B cell (primary cell): ENCODE results near the gene LRP1. TPM values are rescaled to one million over a fixed set of nuclear protein-coding genes. Genes with fewer than 3 reads are reported as not detected.

ENCODE experiments used
- ATAC-seq: fragments of 200-7000 bp; cut with Tn5 transposase; one replicate; pipeline ENCODE4 v1.10.0; 2021; ENCODE audit warnings: low read depth, mild to moderate bottlenecking, moderate number of reproducible peaks, moderate library complexity
- CTCF ChIA-PET: fragments of 350-600 bp; sonication (Branson Sonifier 250); formaldehyde crosslinking; loops from one replicate; lab custom pipeline; 2021; ENCODE audit warnings: antibody characterized with exemption, inconsistent platforms; lab: Charles Lee
- POLR2A ChIA-PET: fragments of 350-600 bp; sonication (Branson Sonifier 250); formaldehyde crosslinking; loops from one replicate; lab custom pipeline; 2021; ENCODE audit warnings: antibody characterized with exemption; lab: Charles Lee
- DNase-seq: peaks from one replicate; pipeline ENCODE4 v3.0.0; 2013
- H2AFZ ChIP-seq: 2 replicates; pipeline ENCODE4 v1.6.1; 2012; ENCODE audit warnings: mild to moderate bottlenecking, low read depth, low read length; ENCODE audit not compliant: insufficient read depth, poor library complexity, severe bottlenecking
- H3K27ac ChIP-seq, 2 donors: 1 replicate in 1 of 2; 2 replicates in 1 of 2; pipeline ENCODE4 v1.5.1; 2012 to 2013; ENCODE audit warnings: low read length in 2 of 2, mild to moderate bottlenecking in 2 of 2, moderate library complexity in 1 of 2
- H3K27me3 ChIP-seq, 4 experiments: fragments of 200-600 bp in 1 of 4; sonication (generic) in 1 of 4; replicated peaks in 1 of 4; 1 replicate in 2 of 4; 2 replicates in 2 of 4; pipeline versions ENCODE4 v1.6.1 to v1.7.0; 2013 to 2016; ENCODE audit warnings: low read length in 3 of 4, mild to moderate bottlenecking in 2 of 4, mixed read lengths in 1 of 4, moderate library complexity in 1 of 4; ENCODE audit not compliant: insufficient read depth in 4 of 4, control insufficient read depth in 3 of 4; ENCODE audit errors: control extremely low read depth in 1 of 4
- H3K36me3 ChIP-seq, 2 experiments: replicated peaks in 1 of 2; 1 replicate in 1 of 2; 2 replicates in 1 of 2; pipeline versions ENCODE4 v1.6.1 to v1.7.1; 2013; ENCODE audit warnings: low read length in 1 of 2; ENCODE audit not compliant: insufficient read depth in 2 of 2, control insufficient read depth in 1 of 2; ENCODE audit errors: control extremely low read depth in 1 of 2, extremely low read depth in 1 of 2
- H3K4me1 ChIP-seq, 2 donors: fragments of 200-600 bp in 1 of 2; sonication (generic) in 1 of 2; 1 replicate in 1 of 2; 2 replicates in 1 of 2; pipeline versions ENCODE4 v1.5.1 to v1.6.1; 2013 to 2017; ENCODE audit warnings: low read length in 2 of 2; ENCODE audit not compliant: control insufficient read depth in 2 of 2, insufficient read depth in 2 of 2
- H3K4me2 ChIP-seq: replicated peaks from 2 replicates; pipeline ENCODE3; 2012; ENCODE audit warnings: mild to moderate bottlenecking, low read depth, low read length; ENCODE audit not compliant: poor library complexity, severe bottlenecking
- H3K4me3 ChIP-seq, 5 experiments: fragments of 200-600 bp in 1 of 5; sonication (generic) in 1 of 5; 1 replicate in 3 of 5; 2 replicates in 2 of 5; pipeline versions ENCODE4 v1.5.1 to v1.7.0; 2011 to 2016; ENCODE audit warnings: low read length in 4 of 5, mild to moderate bottlenecking in 4 of 5, low read depth in 2 of 5, control low read depth in 1 of 5, moderate library complexity in 1 of 5; ENCODE audit not compliant: insufficient read depth in 1 of 5; ENCODE audit errors: control extremely low read depth in 1 of 5, extremely low read depth in 1 of 5
- H3K79me2 ChIP-seq: fragments of 200-600 bp; sonication (generic); one replicate; pipeline ENCODE4 v1.6.0; 2016; ENCODE audit warnings: low read length; ENCODE audit not compliant: control insufficient read depth, insufficient read depth
- H3K9ac ChIP-seq: fragments of 200-600 bp; sonication (generic); 2 replicates; pipeline ENCODE4 v1.6.1; 2017; ENCODE audit warnings: mild to moderate bottlenecking, low read length, moderate library complexity
- H3K9me3 ChIP-seq, 3 donors: one replicate each; pipeline versions ENCODE4 v1.6.1 to v1.7.1; 2013; ENCODE audit warnings: low read length in 2 of 3; ENCODE audit not compliant: control insufficient read depth in 2 of 3, insufficient read depth in 1 of 3; ENCODE audit errors: control extremely low read depth in 1 of 3
- H4K20me1 ChIP-seq: 2 replicates; pipeline ENCODE4 v1.6.0; 2012; ENCODE audit warnings: mild to moderate bottlenecking, low read length; ENCODE audit not compliant: insufficient read depth, control insufficient read depth, poor library complexity, severe bottlenecking
- H3K27ac Mint-ChIP-seq: one replicate; pipeline ENCODE4 v1.8.0; 2021; ENCODE audit warnings: mixed read lengths
- H3K27me3 Mint-ChIP-seq: one replicate; pipeline ENCODE4 v1.8.0; 2021; ENCODE audit warnings: mixed read lengths
- H3K4me1 Mint-ChIP-seq: one replicate; pipeline ENCODE4 v1.8.0; 2021; ENCODE audit warnings: mixed read lengths
- H3K4me3 Mint-ChIP-seq: one replicate; pipeline ENCODE4 v1.8.0; 2021; ENCODE audit warnings: mixed read lengths
- H3K9me3 Mint-ChIP-seq: one replicate; pipeline ENCODE4 v1.8.0; 2022; ENCODE audit warnings: mixed read lengths; ENCODE audit not compliant: insufficient read depth
- CTCF ChIP-seq: fragments of 200-600 bp; IDR thresholded peaks from one replicate; pipeline ENCODE4 v1.8.0; 2022; ENCODE audit warnings: antibody characterized with exemption, mild to moderate bottlenecking
- EZH2 ChIP-seq: IDR thresholded peaks from 2 replicates; pipeline ENCODE4 v1.6.1; 2012; ENCODE audit warnings: borderline replicate concordance, low read depth, mild to moderate bottlenecking, moderate library complexity, low read length; ENCODE audit not compliant: insufficient read depth, poor library complexity, severe bottlenecking
- WGBS: methylation state at CpG from one replicate; pipeline ENCODE4 v1.1.5; 2013; ENCODE audit warnings: missing lambda C conversion rate; ENCODE audit not compliant: insufficient coverage; 5-methylcytosine and 5-hydroxymethylcytosine counted together
- intact Hi-C: fragments of 100-400 bp; cut with micrococcal nuclease; formaldehyde crosslinking; loops from one replicate; pipeline ENCODE4 v1.10.0; 2022
- polyA plus RNA-seq: library from polyadenylated mRNA; depleted of rRNA; stranded (reverse); fragments of >200 nt; gene quantifications from 2 replicates; pipeline ENCODE4 v1.2.3, GENCODE V29; 2012
- total RNA-seq, 2 donors: library from RNA; stranded (reverse); fragments of 120-200 nt in 1 of 2; gene quantifications; 1 replicate in 1 of 2; 2 replicates in 1 of 2; pipeline versions ENCODE4 v1.2.3 to v1.2.4, GENCODE V29; 2013 to 2022

Gene LRP1
- total and polyA plus RNA-seq, 2 donors (not counting 1 experiment from before 2014, with no cell fraction given), result 2.0 to 4.1 TPM

GRCh38 chr12:57110104-57111030 lies 17.9 kb upstream of the LRP1 start:
- H3K27me3 Mint-ChIP-seq, result no peaks in the 10 kb centered on the region
- CTCF ChIA-PET, result interaction anchor here (1.1 to 14.2 kb wide), 14 partner anchors 13 to 992 kb away, joined by 3 to 420 read pairs (median 18); partner anchors contain the start of genes HSD17B6, NAB2, NEMP1 and ZBTB39
- peak overlapping the region; percentile 60 for H2AFZ ChIP-seq
- peaks cover 49% of the 10 kb centered on the region for H4K20me1 ChIP-seq
- H3K36me3 ChIP-seq, result peaks cover 2 to 42% of the 10 kb centered on the region in 2 experiments
- POLR2A ChIA-PET, result interaction anchor here (0.6 to 5.0 kb wide), 14 partner anchors 10 to 982 kb away, joined by 3 to 139 read pairs (median 8); partner anchors contain the start of genes ESYT1, NAB2, NEMP1 and RNF41
- no peaks in the 10 kb centered on the region for H3K27me3 ChIP-seq
- H3K4me1 ChIP-seq, result peaks cover 20 to 40% of the 10 kb centered on the region in 2 donors
- 6% methylated on average over 12 of the region's 28 CpGs for WGBS
- ATAC-seq (peak; percentile 52), DNase-seq (peak; percentile 91)
- peak overlapping the region; percentile 98 for H3K27ac Mint-ChIP-seq
- peak overlapping the region; percentile 99 for H3K4me3 Mint-ChIP-seq
- peaks cover 75% of the 10 kb centered on the region for H3K79me2 ChIP-seq
- peak overlapping the region; percentile 87 to 100 (median 100) for H3K4me3 ChIP-seq
- intact Hi-C loops, result loop anchor here (1.0 to 5.0 kb wide), 4 partner anchors 23 to 347 kb away; partner anchors contain the start of genes GLI1, INHBE and NEMP1
- H3K9me3 ChIP-seq, result no peaks in the 10 kb centered on the region
- H3K9ac ChIP-seq, result peak overlapping the region; percentile 93
- peak overlapping the region; percentile 96 to 100 for H3K27ac ChIP-seq
- TF ChIP-seq EZH2, result no peak
- no peak for TF ChIP-seq CTCF
- peaks cover 43% of the 10 kb centered on the region for H3K4me1 Mint-ChIP-seq
- H3K4me2 ChIP-seq, result peak overlapping the region; percentile 96
- no peaks in the 10 kb centered on the region for H3K9me3 Mint-ChIP-seq
